Osteoblast (primary cell): Measurements from ENCODE around the gene CHCT1. TPM values are rescaled to one million over a fixed set of nuclear protein-coding genes. Genes with fewer than 3 reads are reported as not detected.
A peak's percentile ranks its signal among the peaks of the same experiment; 100 is the strongest.
"Not testable (repeated sequence)": the region's sequence is repeated elsewhere in the genome, so short reads cannot be mapped to it uniquely, and the experiment has no call there.

ENCODE experiments used
- DNase-seq: peaks from one replicate; pipeline ENCODE4 v3.0.0; 2011; ENCODE audit warnings: low spot score, mixed read lengths; ENCODE audit not compliant: insufficient read length; ENCODE audit errors: missing footprints
- H2AFZ ChIP-seq: 2 replicates; pipeline ENCODE4 v1.6.0; 2011; ENCODE audit warnings: mild to moderate bottlenecking, low read length
- H3K27ac ChIP-seq: 2 replicates; pipeline ENCODE4 v1.5.1; 2011; ENCODE audit warnings: mild to moderate bottlenecking, low read depth, low read length, moderate library complexity
- H3K27me3 ChIP-seq: 2 replicates; pipeline ENCODE4 v1.6.0; 2012; ENCODE audit warnings: mild to moderate bottlenecking, control low read depth, inconsistent platforms, low read length, moderate library complexity; ENCODE audit not compliant: insufficient read depth
- H3K36me3 ChIP-seq: 2 replicates; pipeline ENCODE4 v1.5.1; 2011; ENCODE audit warnings: mild to moderate bottlenecking, low read length, control low read depth, moderate library complexity; ENCODE audit not compliant: insufficient read depth
- H3K4me1 ChIP-seq: 2 replicates; pipeline ENCODE4 v1.5.1; 2011; ENCODE audit warnings: mild to moderate bottlenecking, low read length, control low read depth, moderate library complexity; ENCODE audit not compliant: insufficient read depth
- H3K4me2 ChIP-seq: 2 replicates; pipeline ENCODE4 v1.6.0; 2011; ENCODE audit warnings: mild to moderate bottlenecking, low read length; ENCODE audit not compliant: insufficient read depth
- H3K4me3 ChIP-seq: fragments of 200-600 bp; sonication (generic); 3 replicates; pipeline ENCODE4 v1.5.1; 2012; ENCODE audit warnings: mild to moderate bottlenecking, low read length, inconsistent platforms; ENCODE audit not compliant: insufficient read depth
- H3K79me2 ChIP-seq: 2 replicates; pipeline ENCODE4 v1.6.0; 2012; ENCODE audit warnings: mild to moderate bottlenecking, low read length, control low read depth, inconsistent platforms; ENCODE audit not compliant: insufficient read depth
- H3K9me3 ChIP-seq: 2 replicates; pipeline ENCODE4 v1.5.1; 2011; ENCODE audit warnings: low read depth, low read length, control low read depth
- H4K20me1 ChIP-seq: 2 replicates; pipeline ENCODE4 v1.6.0; 2012; ENCODE audit warnings: mild to moderate bottlenecking, low read length, control low read depth; ENCODE audit not compliant: insufficient read depth
- CTCF ChIP-seq: IDR thresholded peaks from 2 replicates; pipeline ENCODE4 v1.5.1; 2011; ENCODE audit warnings: mild to moderate bottlenecking, low read depth, low read length, moderate library complexity; ENCODE audit errors: extremely low read depth
- total RNA-seq: library from RNA; depleted of rRNA; stranded (reverse); fragments of >200 nt; gene quantifications from 2 replicates; pipeline ENCODE4 v1.2.3, GENCODE V29; 2012

The CHCT1 gene
- total RNA-seq, 1 donor = not detected

- not testable (repeated sequence) for H3K79me2 ChIP-seq, H3K4me3 ChIP-seq, H2AFZ ChIP-seq, H4K20me1 ChIP-seq, H3K27ac ChIP-seq, H3K4me2 ChIP-seq, DNase-seq, H3K36me3 ChIP-seq, H3K9me3 ChIP-seq, H3K27me3 ChIP-seq, H3K4me1 ChIP-seq
Measured at GRCh38 chr17:60433021-60433997, 11.0 kb downstream of the CHCT1 start.

- Histone ChIP-seq H3K4me3 (peak overlapping the region; percentile 47), H3K27me3 (no peaks in the 10 kb centered on the region), H3K9me3 (no peaks in the 10 kb centered on the region), H3K4me2 (peak overlapping the region; percentile 80), H3K79me2 (no peaks in the 10 kb centered on the region), H3K27ac (peak overlapping the region; percentile 70), H4K20me1 (no peaks in the 10 kb centered on the region), H3K36me3 (no peaks in the 10 kb centered on the region), H2AFZ (peak overlapping the region; percentile 94), H3K4me1 (peaks cover 10% of the 10 kb centered on the region)
- DNase-seq = peak; percentile 94
- TF ChIP-seq CTCF = peak; percentile 96
Measured at GRCh38 chr17:60435244-60436167, 13.2 kb downstream of the CHCT1 start.

- no peak overlapping the region for H3K4me2 ChIP-seq
- TF ChIP-seq CTCF = no peak
- no peak overlapping the region for H3K27ac ChIP-seq
- H3K4me1 ChIP-seq = peaks cover 10% of the 10 kb centered on the region
- H3K9me3 ChIP-seq = no peaks in the 10 kb centered on the region
- peak; percentile 38 for DNase-seq
- H3K36me3 ChIP-seq = no peaks in the 10 kb centered on the region
- no peak overlapping the region for H3K4me3 ChIP-seq
- no peaks in the 10 kb centered on the region for H3K79me2 ChIP-seq
- no peaks in the 10 kb centered on the region for H4K20me1 ChIP-seq
- no peak overlapping the region for H2AFZ ChIP-seq
- H3K27me3 ChIP-seq = no peaks in the 10 kb centered on the region
Measured at GRCh38 chr17:60436676-60437075, 14.4 kb downstream of the CHCT1 start.

- H2AFZ ChIP-seq = peak overlapping the region; percentile 6
- TF ChIP-seq CTCF = no peak
- no peak overlapping the region for H3K27ac ChIP-seq
- H3K4me1 ChIP-seq = peaks cover 24% of the 10 kb centered on the region
- peaks cover 3% of the 10 kb centered on the region for H4K20me1 ChIP-seq
- H3K4me3 ChIP-seq = peak overlapping the region; percentile 31
- H3K4me2 ChIP-seq = peak overlapping the region; percentile 66
- no peaks in the 10 kb centered on the region for H3K36me3 ChIP-seq
- no peaks in the 10 kb centered on the region for H3K27me3 ChIP-seq
- H3K79me2 ChIP-seq = no peaks in the 10 kb centered on the region
- peak; percentile 59 for DNase-seq
- H3K9me3 ChIP-seq = no peaks in the 10 kb centered on the region
Measured at GRCh38 chr17:60439501-60439900, 17.2 kb downstream of the CHCT1 start.
